Measurements from ENCODE around the gene RAB3IL1. TPM values are rescaled to one million over a fixed set of nuclear protein-coding genes. Genes with fewer than 3 reads are reported as not detected.

Gene RAB3IL1
- total and polyA plus RNA-seq, 11 donors, result 4.7 to 22.0 (median 7.5) TPM

DNA sequence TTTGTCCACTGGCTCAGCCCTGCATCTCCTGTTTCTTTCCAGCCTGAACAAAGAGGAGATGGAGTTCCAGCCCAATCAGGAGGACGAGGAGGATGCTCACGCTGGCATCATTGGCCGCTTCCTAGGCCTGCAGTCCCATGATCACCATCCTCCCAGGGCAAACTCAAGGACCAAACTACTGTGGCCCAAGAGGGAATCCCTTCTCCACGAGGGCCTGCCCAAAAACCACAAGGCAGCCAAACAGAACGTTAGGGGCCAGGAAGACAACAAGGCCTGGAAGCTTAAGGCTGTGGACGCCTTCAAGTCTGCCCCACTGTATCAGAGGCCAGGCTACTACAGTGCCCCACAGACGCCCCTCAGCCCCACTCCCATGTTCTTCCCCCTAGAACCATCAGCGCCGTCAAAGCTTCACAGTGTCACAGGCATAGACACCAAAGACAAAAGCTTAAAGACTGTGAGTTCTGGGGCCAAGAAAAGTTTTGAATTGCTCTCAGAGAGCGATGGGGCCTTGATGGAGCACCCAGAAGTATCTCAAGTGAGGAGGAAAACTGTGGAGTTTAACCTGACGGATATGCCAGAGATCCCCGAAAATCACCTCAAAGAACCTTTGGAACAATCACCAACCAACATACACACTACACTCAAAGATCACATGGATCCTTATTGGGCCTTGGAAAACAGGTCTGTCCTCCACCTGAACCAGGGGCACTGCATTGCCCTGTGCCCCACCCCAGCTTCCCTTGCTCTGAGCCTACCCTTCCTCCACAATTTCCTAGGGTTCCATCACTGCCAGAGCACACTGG lies 45.0 kb upstream of the RAB3IL1 start:
- Histone ChIP-seq H3K9me3 (no peaks in the 10 kb centered on the region), H3K27ac (peak overlapping the region; percentile 30 to 100 (median 84)), H3K4me1 (peaks cover 6 to 59% (median 50%) of the 10 kb centered on the region in 12 donors), H3K36me3 (peaks cover 0 to 54% (median 33%) of the 10 kb centered on the region in 9 donors), H3K27me3 (no peaks in the 10 kb centered on the region), H3K4me3 (no peak overlapping the region)
- ATAC-seq, result peak in 1 of 4 donors; percentile 0
- WGBS, 4 donors, result 83 to 92% (median 88%) methylated on average over 12 of the region's 12 CpGs
- DNase-seq, result peak in 1 of 5 donors; percentile 17
- TF ChIP-seq, protein P1, sequence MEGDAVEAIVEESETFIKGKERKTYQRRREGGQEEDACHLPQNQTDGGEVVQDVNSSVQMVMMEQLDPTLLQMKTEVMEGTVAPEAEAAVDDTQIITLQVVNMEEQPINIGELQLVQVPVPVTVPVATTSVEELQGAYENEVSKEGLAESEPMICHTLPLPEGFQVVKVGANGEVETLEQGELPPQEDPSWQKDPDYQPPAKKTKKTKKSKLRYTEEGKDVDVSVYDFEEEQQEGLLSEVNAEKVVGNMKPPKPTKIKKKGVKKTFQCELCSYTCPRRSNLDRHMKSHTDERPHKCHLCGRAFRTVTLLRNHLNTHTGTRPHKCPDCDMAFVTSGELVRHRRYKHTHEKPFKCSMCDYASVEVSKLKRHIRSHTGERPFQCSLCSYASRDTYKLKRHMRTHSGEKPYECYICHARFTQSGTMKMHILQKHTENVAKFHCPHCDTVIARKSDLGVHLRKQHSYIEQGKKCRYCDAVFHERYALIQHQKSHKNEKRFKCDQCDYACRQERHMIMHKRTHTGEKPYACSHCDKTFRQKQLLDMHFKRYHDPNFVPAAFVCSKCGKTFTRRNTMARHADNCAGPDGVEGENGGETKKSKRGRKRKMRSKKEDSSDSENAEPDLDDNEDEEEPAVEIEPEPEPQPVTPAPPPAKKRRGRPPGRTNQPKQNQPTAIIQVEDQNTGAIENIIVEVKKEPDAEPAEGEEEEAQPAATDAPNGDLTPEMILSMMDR (IDR thresholded peaks at IDR 0.05), result no peak
- TF ChIP-seq POLR2A (IDR thresholded peaks at IDR 0.05), result no peak
- intact Hi-C loops (cut with DNase I), result loop anchor here in 3 of 10 donors (5.0 to 10.0 kb wide), 3 partner anchors 70 to 165 kb away; partner anchors contain the start of gene FADS3 (in 2 of the 3)

DNA sequence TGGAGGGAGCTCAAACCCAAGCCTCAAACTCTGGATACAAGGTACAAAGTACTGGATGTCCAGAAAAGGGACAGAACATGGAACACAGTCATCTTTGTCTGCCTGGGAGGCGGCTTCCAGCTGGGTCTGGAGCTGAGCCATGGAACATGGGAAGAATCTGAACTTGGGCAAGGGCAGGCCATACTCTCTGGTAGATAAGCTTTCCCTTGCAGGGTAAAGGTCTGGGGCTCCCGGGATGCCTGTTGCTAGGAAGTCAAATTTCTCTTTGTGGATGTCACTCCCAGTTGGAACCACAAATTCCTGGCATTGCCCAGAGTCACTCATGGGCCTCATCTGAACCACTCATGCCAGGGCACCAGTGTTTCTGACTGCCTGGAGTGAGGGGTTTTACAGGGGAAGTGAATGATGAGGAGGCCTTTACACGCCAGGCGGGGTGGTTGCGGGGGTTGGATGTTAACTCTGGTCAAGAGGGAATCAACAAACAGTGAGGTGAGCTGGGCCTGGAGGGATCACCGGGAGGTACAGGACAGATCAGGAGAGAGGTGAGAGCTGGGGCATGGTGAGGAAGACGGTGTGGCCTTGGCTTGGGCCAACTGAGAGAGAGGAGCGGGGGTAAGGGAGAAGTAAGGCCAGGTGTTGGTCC lies 44.3 kb upstream of the RAB3IL1 start:
- Histone ChIP-seq H3K4me1 (peaks cover 6 to 59% (median 50%) of the 10 kb centered on the region in 12 donors), H3K27ac (peak overlapping the region; percentile 30 to 100 (median 84)), H3K27me3 (no peaks in the 10 kb centered on the region), H3K36me3 (peaks cover 0 to 54% (median 33%) of the 10 kb centered on the region in 9 donors), H3K9me3 (no peaks in the 10 kb centered on the region), H3K4me3 (no peak overlapping the region)
- peak in 4 of 5 donors; percentile 68 to 89 (median 78) for DNase-seq
- peak; percentile 76 to 85 (median 78) for ATAC-seq
- intact Hi-C loops (cut with DNase I), result loop anchor here in 3 of 10 donors (1.0 to 10.0 kb wide), 4 partner anchors 10 to 164 kb away; partner anchors contain the start of gene FADS3 (in 2 of the 3)
- TF ChIP-seq, protein P1 (IDR thresholded peaks at IDR 0.05), result no peak
- TF ChIP-seq POLR2A (IDR thresholded peaks at IDR 0.05), result no peak
- 69 to 79% (median 75%) methylated on average over 8 of the region's 8 CpGs for WGBS, 4 donors

DNA sequence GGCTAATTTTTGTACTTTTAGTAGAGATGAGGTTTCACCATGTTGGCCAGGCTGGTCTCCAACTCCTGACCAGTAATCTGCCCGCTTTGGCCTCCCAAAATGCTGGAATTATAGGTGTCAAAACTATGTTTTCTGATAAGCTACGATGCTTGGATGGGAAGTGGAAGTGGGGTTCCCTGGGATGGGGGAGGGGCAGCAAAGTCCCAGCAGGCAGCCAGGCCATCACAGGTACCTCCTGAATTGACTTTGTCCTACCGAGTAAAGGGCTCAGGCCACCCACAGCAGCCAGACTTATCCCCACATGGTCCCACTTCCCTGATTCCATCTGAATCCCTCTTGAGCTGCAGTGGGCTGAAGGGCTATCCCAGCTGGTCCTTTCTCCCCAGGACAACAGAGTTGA lies 43.2 kb upstream of the RAB3IL1 start:
- Histone ChIP-seq H3K4me1 (peaks cover 6 to 58% (median 49%) of the 10 kb centered on the region in 12 donors), H3K27ac (peak overlapping the region in 10 of 12 donors; percentile 58 to 100 (median 87)), H3K4me3 (no peak overlapping the region), H3K9me3 (no peaks in the 10 kb centered on the region), H3K27me3 (peaks cover 0 to under 1% (median 0%) of the 10 kb centered on the region in 9 donors), H3K36me3 (peaks cover 0 to 43% (median 29%) of the 10 kb centered on the region in 9 donors)
- no peak for ATAC-seq
- TF ChIP-seq, protein P1 (IDR thresholded peaks at IDR 0.05), result no peak
- TF ChIP-seq POLR2A (IDR thresholded peaks at IDR 0.05), result no peak
- 81 to 95% (median 87%) methylated on average over 3 of the region's 3 CpGs for WGBS, 4 donors
- DNase-seq, result no peak
- intact Hi-C loops (cut with DNase I), result loop anchor here in 3 of 10 donors (5.0 to 10.0 kb wide), 3 partner anchors 68 to 163 kb away; partner anchors contain the start of gene FADS3 (in 2 of the 3)

Measured in heart left ventricle (tissue), 16 donors.